Peyer's patch (tissue), 4 donors: ENCODE data around the gene BCL2L1. TPM values are rescaled to one million over a fixed set of nuclear protein-coding genes. Genes with fewer than 3 reads are reported as not detected.
A peak's percentile ranks its signal among the peaks of the same experiment; 100 is the strongest.

Experiments
- DNase-seq, 3 donors: peaks; one replicate each; pipeline ENCODE4 v3.0.0-alpha.2; 2017 to 2019
- H3K27ac ChIP-seq, 4 donors: fragments of 200-600 bp; sonication (generic); one replicate each; pipeline ENCODE4 v1.5.1; 2016 to 2019
- H3K27me3 ChIP-seq, 2 donors: fragments of 200-600 bp; sonication (generic); one replicate each; pipeline ENCODE4 v1.5.1; 2019
- H3K36me3 ChIP-seq, 3 donors: fragments of 200-600 bp; sonication (generic); one replicate each; pipeline ENCODE4 v1.5.1; 2016 to 2019
- H3K4me1 ChIP-seq, 4 donors: fragments of 200-600 bp; sonication (generic); one replicate each; pipeline ENCODE4 v1.5.1; 2016 to 2019
- H3K4me3 ChIP-seq, 4 donors: fragments of 200-600 bp; sonication (generic); 1 replicate in 3 of 4; 2 replicates in 1 of 4; pipeline ENCODE4 v1.5.1; 2016 to 2019; ENCODE audit warnings: mild to moderate bottlenecking in 1 of 4
- H3K9me3 ChIP-seq, 4 donors: fragments of 200-600 bp; sonication (generic); one replicate each; pipeline ENCODE4 v1.5.1; 2016 to 2019; ENCODE audit warnings: mild to moderate bottlenecking in 1 of 4
- CTCF ChIP-seq, 6 experiments: fragments of 450-650 bp in 4 of 6; fragments of 200-600 bp in 2 of 6; sonication (generic) in 1 of 6; IDR thresholded peaks; one replicate each; pipeline ENCODE4 v1.5.1; 2017 to 2019; ENCODE audit warnings: antibody characterized with exemption in 6 of 6, mild to moderate bottlenecking in 3 of 6, moderate library complexity in 1 of 6
- POLR2A ChIP-seq, 2 donors: fragments of 450-650 bp; IDR thresholded peaks; one replicate each; pipeline ENCODE4 v1.5.1; 2017; ENCODE audit warnings: antibody characterized with exemption in 2 of 2, mild to moderate bottlenecking in 2 of 2, moderate library complexity in 2 of 2
- total RNA-seq, 4 donors: library from RNA; depleted of rRNA; stranded (reverse); fragments of >200 nt; gene quantifications; one replicate each; pipeline ENCODE4 v1.1.0, GENCODE V29; 2016

BCL2L1 gene
- total RNA-seq, 4 donors from 2014 or later: 85.0 to 185 (median 144) TPM

- peak in 2 of 3 donors; percentile 49 to 76 for DNase-seq
- H3K9me3 ChIP-seq: no peaks in the 10 kb centered on the region
Observed at GRCh38 chr20:31713312-31714273, 9.1 kb downstream of the BCL2L1 start.

DNA sequence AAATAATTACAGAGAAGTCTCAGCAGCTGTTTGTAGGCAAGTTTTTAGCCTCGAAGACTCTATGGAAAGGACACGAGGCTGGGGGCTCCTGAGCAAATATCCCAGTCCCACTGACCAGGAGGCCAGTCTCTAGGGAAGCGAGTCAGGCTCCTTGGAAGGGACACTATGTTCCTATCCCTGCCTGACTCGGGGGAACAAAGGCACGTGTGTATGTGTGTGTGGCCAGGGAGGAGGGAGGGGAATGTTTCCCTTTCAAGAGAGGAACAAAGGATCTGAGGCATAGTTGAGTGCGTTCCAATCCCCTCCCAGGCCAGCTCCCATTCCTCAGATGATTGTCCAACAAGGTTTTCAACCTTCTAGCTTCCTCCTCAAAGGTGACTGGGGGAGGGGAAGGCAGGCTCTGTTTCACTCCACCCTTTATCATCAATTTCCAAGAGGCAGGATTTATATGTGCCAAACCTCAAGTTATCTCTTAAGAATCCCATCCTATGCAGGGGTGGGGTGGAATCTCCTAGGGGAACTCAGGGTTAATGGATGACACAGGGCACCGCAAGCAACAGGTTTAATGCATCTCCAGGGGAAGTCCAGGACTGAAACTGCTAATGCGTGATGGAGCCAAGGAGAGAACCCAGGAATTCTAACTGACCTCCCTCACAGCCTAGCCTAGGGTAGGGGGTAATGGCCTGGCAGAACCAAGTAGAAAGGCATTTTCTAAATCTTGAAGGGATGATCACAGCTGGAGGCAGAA is 9.9 kb downstream of the BCL2L1 start:
- peak; percentile 34 to 83 (median 61) for DNase-seq
- peak in 1 of 2 donors; percentile 42 for TF ChIP-seq POLR2A (IDR thresholded peaks at IDR 0.05)
- TF ChIP-seq CTCF (IDR thresholded peaks at IDR 0.05): no peak
- Histone ChIP-seq H3K36me3 (peaks cover 0 to 14% (median 0%) of the 10 kb centered on the region in 3 donors), H3K4me3 (peak overlapping the region in 2 of 4 donors; percentile 6 to 13), H3K4me1 (peaks cover 0 to 89% (median 14%) of the 10 kb centered on the region in 4 donors), H3K9me3 (no peaks in the 10 kb centered on the region), H3K27ac (peak overlapping the region; percentile 27 to 89 (median 82)), H3K27me3 (no peaks in the 10 kb centered on the region)

More at GRCh38 chr20:31713312-31714273, 9.1 kb downstream of the BCL2L1 start:
- TF ChIP-seq CTCF (IDR thresholded peaks at IDR 0.05) (no peak), POLR2A (IDR thresholded peaks at IDR 0.05) (no peak)
- Histone ChIP-seq H3K27me3 (no peaks in the 10 kb centered on the region), H3K27ac (peak overlapping the region; percentile 27 to 89 (median 82)), H3K4me1 (peaks cover 0 to 90% (median 14%) of the 10 kb centered on the region in 4 donors), H3K36me3 (peaks cover 0 to 14% (median 0%) of the 10 kb centered on the region in 3 donors), H3K4me3 (peak overlapping the region in 2 of 4 donors; percentile 2 to 6)

GRCh38 chr20:31712112-31712553 is 10.5 kb downstream of the BCL2L1 start:
- no peaks in the 10 kb centered on the region for H3K9me3 ChIP-seq
- DNase-seq: peak in 1 of 3 donors; percentile 7
- TF ChIP-seq CTCF (IDR thresholded peaks at IDR 0.05) (no peak), POLR2A (IDR thresholded peaks at IDR 0.05) (no peak)
- peaks cover 0 to 84% (median 12%) of the 10 kb centered on the region in 4 donors for H3K4me1 ChIP-seq
- peaks cover 0 to 19% (median 0%) of the 10 kb centered on the region in 3 donors for H3K36me3 ChIP-seq
- peak overlapping the region in 1 of 4 donors; percentile 13 for H3K4me3 ChIP-seq
- H3K27ac ChIP-seq: peak overlapping the region; percentile 27 to 89 (median 82)
- H3K27me3 ChIP-seq: no peaks in the 10 kb centered on the region

DNA sequence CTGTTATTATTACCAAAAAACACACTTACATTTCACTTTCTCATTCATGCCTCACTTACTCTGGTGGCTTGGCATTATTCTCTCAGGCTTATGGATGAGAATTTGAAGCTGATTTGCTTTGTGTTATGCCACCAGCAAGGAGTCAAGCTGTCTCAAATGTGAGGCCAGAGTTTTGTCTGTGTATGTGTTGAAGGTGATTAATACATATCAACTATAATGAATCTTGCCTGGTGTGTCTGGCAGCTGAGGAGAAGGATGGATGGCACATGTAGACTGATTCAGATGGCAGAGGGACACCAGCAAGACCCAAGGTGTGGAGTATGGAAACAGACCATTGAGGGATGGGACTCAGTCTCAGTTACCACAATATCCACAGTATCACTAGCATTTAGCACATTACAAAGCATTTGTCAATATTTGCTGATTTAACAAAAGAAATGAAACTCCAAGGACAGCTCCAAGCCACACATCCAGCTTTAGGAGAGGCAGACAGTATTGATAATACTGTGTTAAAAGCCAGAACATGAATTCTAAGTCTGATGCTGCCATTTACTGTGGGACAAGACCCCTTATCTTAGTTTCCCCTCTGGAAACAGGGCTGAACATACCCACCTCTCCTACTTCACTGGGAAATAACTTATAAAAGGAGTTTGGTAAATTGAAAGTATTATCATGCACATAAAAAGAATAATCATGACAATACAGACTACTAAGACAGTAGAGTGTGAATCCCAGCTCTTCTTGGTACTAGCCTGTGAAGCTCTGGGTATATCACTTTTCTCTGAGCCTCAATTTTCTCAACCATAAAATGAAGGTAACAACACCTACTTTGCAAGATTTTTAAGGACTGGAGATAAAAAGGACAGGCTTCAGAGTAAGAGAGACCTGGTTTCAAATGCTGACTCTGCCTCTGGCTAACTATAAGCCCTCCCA is 11.2 kb downstream of the BCL2L1 start:
- no peak overlapping the region for H3K4me3 ChIP-seq
- H3K4me1 ChIP-seq: peaks cover 0 to 84% (median 12%) of the 10 kb centered on the region in 4 donors
- no peaks in the 10 kb centered on the region for H3K27me3 ChIP-seq
- H3K27ac ChIP-seq: peak overlapping the region; percentile 27 to 89 (median 82)
- H3K36me3 ChIP-seq: peaks cover 0 to 23% (median under 1%) of the 10 kb centered on the region in 3 donors
- no peaks in the 10 kb centered on the region for H3K9me3 ChIP-seq
- no peak for DNase-seq
- no peak for TF ChIP-seq POLR2A (IDR thresholded peaks at IDR 0.05)
- TF ChIP-seq CTCF (IDR thresholded peaks at IDR 0.05): no peak
